ENCODE results near the gene CHST12.
"Not testable (repeated sequence)": the region's sequence is repeated elsewhere in the genome, so short reads cannot be mapped to it uniquely, and the experiment has no call there.

Gene CHST12

GRCh38 chr7:2384354-2385243 lies 18.8 kb upstream of the CHST12 start:
- H3K27me3 Mint-ChIP-seq, result no peaks in the 10 kb centered on the region
- H3K4me3 Mint-ChIP-seq, result no peak overlapping the region
- H3K9me3 Mint-ChIP-seq, result no peaks in the 10 kb centered on the region
- H3K27ac Mint-ChIP-seq, result no peak overlapping the region
- H3K36me3 Mint-ChIP-seq (ENCODE audit: low read depth), result peaks cover 57% of the 10 kb centered on the region
- no peaks in the 10 kb centered on the region for H3K4me1 Mint-ChIP-seq (ENCODE audit: low read depth)
- DNase-seq, result no peak

GRCh38 chr7:2386122-2386521 lies 17.3 kb upstream of the CHST12 start:
- not testable (repeated sequence) for H3K4me1 Mint-ChIP-seq (ENCODE audit: low read depth); H3K4me3 Mint-ChIP-seq; DNase-seq; H3K27me3 Mint-ChIP-seq; H3K9me3 Mint-ChIP-seq
- Mint-ChIP-seq H3K27ac (peak overlapping the region; percentile 64), H3K36me3 (ENCODE audit: low read depth) (peaks cover 48% of the 10 kb centered on the region)

DNA sequence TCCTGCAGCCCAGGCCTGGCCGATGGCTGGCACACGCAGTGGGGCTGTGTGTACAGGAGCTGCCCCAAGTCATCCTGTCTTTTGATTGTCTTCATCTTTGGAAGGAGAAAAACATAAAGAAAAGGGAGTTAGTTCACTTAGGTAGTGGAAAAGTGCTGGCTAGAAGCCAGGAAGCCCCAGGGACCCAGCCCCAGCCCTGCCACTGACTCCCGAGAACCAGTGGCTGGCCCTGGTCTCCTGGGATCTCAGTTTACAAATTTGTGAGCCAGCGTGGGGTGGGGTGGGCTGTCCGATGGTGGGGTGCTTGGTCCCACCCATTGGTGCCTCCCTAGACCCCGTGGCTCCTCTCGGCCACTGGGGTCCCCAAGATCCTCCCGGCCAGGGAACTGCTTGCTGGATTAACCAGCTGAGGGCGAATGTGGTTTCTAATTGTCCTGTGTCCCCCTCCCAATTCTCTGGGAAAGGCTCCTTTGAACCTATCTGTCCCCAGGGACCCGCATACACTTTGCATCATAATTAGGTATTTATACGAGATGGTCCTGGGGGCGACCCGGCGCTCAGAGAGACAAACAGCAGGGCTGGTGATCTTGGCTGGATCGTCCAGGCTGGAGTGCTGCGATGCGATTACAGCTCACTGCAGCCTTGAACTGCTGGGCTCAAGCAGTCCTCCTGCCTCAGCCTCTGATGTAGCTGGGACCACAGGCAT lies 16.3 kb upstream of the CHST12 start:
- Mint-ChIP-seq H3K4me1 (ENCODE audit: low read depth) (no peaks in the 10 kb centered on the region), H3K4me3 (no peak overlapping the region), H3K36me3 (ENCODE audit: low read depth) (peaks cover 38% of the 10 kb centered on the region), H3K27me3 (no peaks in the 10 kb centered on the region), H3K27ac (no peak overlapping the region), H3K9me3 (no peaks in the 10 kb centered on the region)
- DNase-seq, result no peak

- no peak for DNase-seq
- peaks cover 31% of the 10 kb centered on the region for H3K36me3 Mint-ChIP-seq (ENCODE audit: low read depth)
- H3K4me1 Mint-ChIP-seq (ENCODE audit: low read depth), result no peaks in the 10 kb centered on the region
- no peak overlapping the region for H3K27ac Mint-ChIP-seq
- H3K9me3 Mint-ChIP-seq, result no peaks in the 10 kb centered on the region
- H3K27me3 Mint-ChIP-seq, result no peaks in the 10 kb centered on the region
- H3K4me3 Mint-ChIP-seq, result no peak overlapping the region
These were observed 15.3 kb upstream of the CHST12 start for GRCh38 chr7:2387897-2388636.

DNA sequence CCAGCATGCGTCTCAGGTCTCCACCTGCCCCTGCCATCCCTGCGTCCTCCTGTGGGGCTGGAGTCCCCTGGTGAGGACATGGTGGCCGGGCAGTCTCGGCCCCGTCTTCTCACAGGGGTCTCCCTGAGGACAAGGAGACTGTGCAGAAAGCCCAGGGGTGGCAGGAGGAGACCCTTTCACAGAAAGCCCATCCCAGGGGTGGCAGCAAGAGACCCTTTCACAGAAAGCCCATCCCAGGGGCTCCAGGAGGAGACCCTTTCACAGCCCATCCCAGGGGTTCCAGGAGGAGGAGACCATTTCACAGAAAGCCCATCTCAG lies 14.8 kb upstream of the CHST12 start:
- no peak overlapping the region for H3K27ac Mint-ChIP-seq
- DNase-seq, result no peak
- H3K4me3 Mint-ChIP-seq, result no peak overlapping the region
- H3K27me3 Mint-ChIP-seq, result no peaks in the 10 kb centered on the region
- H3K4me1 Mint-ChIP-seq (ENCODE audit: low read depth), result no peaks in the 10 kb centered on the region
- no peaks in the 10 kb centered on the region for H3K9me3 Mint-ChIP-seq
- H3K36me3 Mint-ChIP-seq (ENCODE audit: low read depth), result peaks cover 27% of the 10 kb centered on the region

DNA sequence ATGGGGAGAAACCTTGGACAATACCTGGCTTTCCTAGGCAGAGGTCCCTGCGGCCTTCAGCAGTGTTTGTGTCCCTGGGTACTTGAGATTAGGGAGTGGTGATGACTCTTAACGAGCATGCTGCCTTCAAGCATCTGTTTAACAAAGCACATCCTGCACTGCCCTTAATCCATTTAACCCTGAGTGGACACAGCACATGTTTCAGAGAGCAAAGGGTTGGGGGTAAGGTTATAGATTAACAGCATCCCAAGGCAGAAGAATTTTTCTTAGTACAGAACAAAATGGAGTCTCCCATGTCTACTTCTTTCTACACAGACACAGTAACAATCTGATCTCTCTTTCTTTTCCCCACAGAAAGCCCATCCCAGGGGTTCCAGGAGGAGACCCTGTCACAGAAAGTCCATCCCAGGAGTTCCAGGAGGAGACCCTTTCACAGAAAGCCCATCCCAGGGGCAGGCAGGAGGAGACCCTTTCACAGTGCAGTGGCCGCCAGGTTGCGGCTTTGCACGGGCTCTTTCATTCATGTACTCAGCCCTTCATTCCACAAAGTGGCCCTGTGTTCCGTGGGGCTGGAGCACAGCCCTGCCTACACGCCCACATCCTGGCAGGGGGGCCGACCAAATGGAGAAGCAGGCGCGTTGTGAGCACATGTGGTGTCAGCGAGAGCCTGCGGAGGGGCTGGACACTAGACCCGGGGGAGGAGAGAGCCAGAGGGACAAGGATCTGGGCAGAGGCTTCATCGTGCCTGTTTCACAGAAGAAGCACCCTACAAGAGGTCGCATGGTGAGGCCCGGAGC lies 13.2 kb upstream of the CHST12 start:
- H3K27ac Mint-ChIP-seq, DNase-seq: not testable (repeated sequence)

DNA sequence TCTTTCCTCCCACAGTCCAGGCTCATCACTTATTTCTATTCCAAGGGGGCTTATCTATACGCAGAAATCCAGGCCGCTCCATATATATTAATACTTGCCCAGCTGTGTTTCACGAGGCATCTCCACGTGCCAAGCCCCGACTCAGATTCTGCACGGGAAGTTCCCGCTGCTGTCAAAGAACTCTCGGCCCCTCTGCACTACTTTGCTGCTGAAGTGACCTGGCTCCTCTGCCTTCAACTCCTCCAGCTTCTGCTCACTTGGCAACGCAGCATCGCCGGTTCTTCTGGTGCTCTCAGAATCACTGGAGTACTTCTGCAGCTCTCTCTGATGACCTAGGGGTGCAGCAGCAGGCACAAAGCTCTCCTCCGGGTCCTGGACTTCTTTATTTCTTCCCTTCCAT lies 9.7 kb upstream of the CHST12 start:
- Mint-ChIP-seq H3K27ac (no peak overlapping the region), H3K4me1 (ENCODE audit: low read depth) (no peaks in the 10 kb centered on the region), H3K4me3 (no peak overlapping the region), H3K36me3 (ENCODE audit: low read depth) (peaks cover 6% of the 10 kb centered on the region), H3K27me3 (no peaks in the 10 kb centered on the region), H3K9me3 (no peaks in the 10 kb centered on the region)
- no peak for DNase-seq

More for the DNA sequence above, 13.2 kb upstream of the CHST12 start:
- not testable (repeated sequence) for H3K9me3 Mint-ChIP-seq; H3K27me3 Mint-ChIP-seq; H3K4me1 Mint-ChIP-seq (ENCODE audit: low read depth); H3K4me3 Mint-ChIP-seq
- peaks cover 12% of the 10 kb centered on the region for H3K36me3 Mint-ChIP-seq (ENCODE audit: low read depth)

- no peaks in the 10 kb centered on the region for H3K27me3 Mint-ChIP-seq
- no peak for DNase-seq
These were observed 8.8 kb upstream of the CHST12 start for GRCh38 chr7:2394566-2395082.

GRCh38 chr7:2398506-2398905 lies 4.9 kb upstream of the CHST12 start:
- no peak for DNase-seq
- no peaks in the 10 kb centered on the region for H3K9me3 Mint-ChIP-seq
- H3K4me3 Mint-ChIP-seq, result no peak overlapping the region
- no peaks in the 10 kb centered on the region for H3K27me3 Mint-ChIP-seq
- H3K27ac Mint-ChIP-seq, result no peak overlapping the region
- H3K4me1 Mint-ChIP-seq (ENCODE audit: low read depth), result peaks cover 19% of the 10 kb centered on the region
- no peaks in the 10 kb centered on the region for H3K36me3 Mint-ChIP-seq (ENCODE audit: low read depth)

More at GRCh38 chr7:2394566-2395082, 8.8 kb upstream of the CHST12 start:
- Mint-ChIP-seq H3K4me3 (no peak overlapping the region), H3K36me3 (ENCODE audit: low read depth) (peaks cover 6% of the 10 kb centered on the region), H3K4me1 (ENCODE audit: low read depth) (peaks cover 2% of the 10 kb centered on the region), H3K27ac (no peak overlapping the region), H3K9me3 (no peaks in the 10 kb centered on the region)

DNA sequence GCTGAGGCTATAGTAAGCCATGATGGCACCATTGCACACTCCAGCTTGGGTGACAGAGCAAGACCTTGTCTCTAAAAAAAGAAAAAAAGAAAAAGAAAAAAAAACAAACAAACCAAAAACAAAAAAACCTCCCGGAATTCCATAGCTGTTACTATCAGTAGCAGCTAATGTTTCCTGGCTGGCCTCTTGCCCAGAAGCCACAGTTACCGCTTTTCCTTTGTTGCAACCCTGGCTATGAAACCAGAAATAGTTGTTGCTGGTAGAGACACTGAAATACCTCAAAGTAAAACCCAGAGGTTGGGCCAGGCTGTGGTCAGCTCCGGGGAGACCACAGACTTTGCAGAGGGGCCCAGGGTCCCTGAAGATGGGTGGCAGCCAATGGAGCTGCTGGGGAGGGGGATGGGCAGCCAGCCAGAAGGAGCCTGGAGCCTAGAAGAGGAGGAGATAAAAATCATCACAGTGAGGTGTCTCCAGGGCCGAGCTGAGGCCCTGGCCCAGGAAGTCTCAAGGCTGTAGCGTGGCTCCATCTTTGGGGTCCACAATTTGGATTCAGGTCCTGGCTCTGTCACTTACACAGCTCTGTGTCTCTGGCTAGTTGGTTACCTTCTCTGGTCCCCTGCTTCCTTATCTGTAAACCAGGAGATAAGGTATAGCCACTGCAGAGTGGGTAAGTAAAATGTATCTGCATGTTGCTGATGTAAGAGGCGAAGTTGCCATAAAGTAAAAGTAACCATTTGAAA lies 3.4 kb upstream of the CHST12 start:
- Mint-ChIP-seq H3K9me3 (no peaks in the 10 kb centered on the region), H3K36me3 (ENCODE audit: low read depth) (no peaks in the 10 kb centered on the region), H3K4me1 (ENCODE audit: low read depth) (peaks cover 29% of the 10 kb centered on the region), H3K4me3 (no peak overlapping the region), H3K27ac (peak overlapping the region; percentile 59), H3K27me3 (no peaks in the 10 kb centered on the region)
- DNase-seq, result no peak

DNA sequence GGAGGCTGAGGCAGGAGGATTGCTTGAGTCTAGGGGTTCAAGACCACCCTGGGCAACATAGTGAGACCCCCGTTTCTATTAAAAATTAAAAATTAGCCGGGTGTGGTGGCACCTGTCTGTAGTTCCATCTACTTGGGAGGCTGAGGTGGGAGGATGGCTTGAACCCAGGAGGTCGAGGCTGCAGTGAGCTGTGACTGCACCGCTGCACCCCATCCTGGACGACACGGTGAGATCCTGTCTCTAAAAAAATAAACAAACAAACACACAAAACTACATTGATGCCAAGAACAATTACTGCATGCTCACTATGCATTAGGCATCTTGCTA lies 761 bp upstream of the CHST12 start:
- Mint-ChIP-seq H3K36me3 (ENCODE audit: low read depth) (peaks cover 2% of the 10 kb centered on the region), H3K9me3 (no peaks in the 10 kb centered on the region), H3K27me3 (no peaks in the 10 kb centered on the region), H3K4me1 (ENCODE audit: low read depth) (peaks cover 48% of the 10 kb centered on the region), H3K27ac (peak overlapping the region; percentile 64), H3K4me3 (peak overlapping the region; percentile 80)
- no peak for DNase-seq

- no peaks in the 10 kb centered on the region for H3K27me3 Mint-ChIP-seq
- DNase-seq, result peak; percentile 58
- no peaks in the 10 kb centered on the region for H3K9me3 Mint-ChIP-seq
- H3K4me1 Mint-ChIP-seq (ENCODE audit: low read depth), result peaks cover 58% of the 10 kb centered on the region
- H3K27ac Mint-ChIP-seq, result no peak overlapping the region
- H3K36me3 Mint-ChIP-seq (ENCODE audit: low read depth), result peaks cover 2% of the 10 kb centered on the region
- peak overlapping the region; percentile 72 for H3K4me3 Mint-ChIP-seq
These were observed 572 bp downstream of the CHST12 start for GRCh38 chr7:2403718-2404648.

DNA sequence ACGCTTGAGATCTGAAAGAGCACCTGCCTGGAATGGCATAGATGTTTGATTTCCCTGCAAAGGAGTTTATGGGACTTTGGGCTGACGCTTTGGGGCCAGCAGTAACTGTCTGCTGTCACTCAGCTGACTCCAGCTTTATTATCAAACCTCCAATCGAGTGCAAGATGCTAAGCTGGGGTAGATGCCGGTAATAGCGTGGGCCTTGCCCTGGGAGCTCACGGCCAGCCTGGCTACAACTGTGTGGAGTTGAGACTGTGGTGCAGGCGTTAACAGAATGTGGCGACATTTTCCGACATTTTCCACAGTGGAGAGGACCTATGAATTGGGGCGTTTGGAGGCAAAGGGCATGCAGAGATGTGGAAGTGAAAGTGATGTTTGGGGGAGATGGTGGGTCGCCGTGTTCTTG lies 1.3 kb downstream of the CHST12 start:
- H3K27ac Mint-ChIP-seq, result peak overlapping the region; percentile 82
- peak overlapping the region; percentile 72 for H3K4me3 Mint-ChIP-seq
- no peaks in the 10 kb centered on the region for H3K27me3 Mint-ChIP-seq
- H3K36me3 Mint-ChIP-seq (ENCODE audit: low read depth), result peaks cover 2% of the 10 kb centered on the region
- no peak for DNase-seq
- peaks cover 60% of the 10 kb centered on the region for H3K4me1 Mint-ChIP-seq (ENCODE audit: low read depth)
- H3K9me3 Mint-ChIP-seq, result no peaks in the 10 kb centered on the region

All from activated T-cell treated with anti-CD3 and anti-CD28 coated beads, Interleukin-2, amount 50 U/mL, for 24 hours (primary cell).